Neural crest cell (in vitro differentiated cells): Measurements from ENCODE around the gene RARB. TPM values are rescaled to one million over a fixed set of nuclear protein-coding genes. Genes with fewer than 3 reads are reported as not detected.

Experiments
- DNase-seq: peaks from one replicate; pipeline ENCODE4 v3.0.0; 2021; ENCODE audit warnings: low read depth, mixed read lengths, low spot score
- H3K27ac Mint-ChIP-seq: one replicate; pipeline ENCODE4 v1.8.0; 2021; ENCODE audit warnings: mild to moderate bottlenecking, mixed read lengths; ENCODE audit not compliant: unreplicated experiment
- H3K27me3 Mint-ChIP-seq: 2 replicates; pipeline ENCODE4 v1.8.0; 2021; ENCODE audit warnings: low read depth, mild to moderate bottlenecking, mixed read lengths
- H3K36me3 Mint-ChIP-seq: 2 replicates; pipeline ENCODE4 v1.8.0; 2021; ENCODE audit warnings: low read depth, mild to moderate bottlenecking, mixed read lengths
- H3K4me1 Mint-ChIP-seq: 2 replicates; pipeline ENCODE4 v1.8.0; 2021; ENCODE audit warnings: mixed read lengths
- H3K4me3 Mint-ChIP-seq: one replicate; pipeline ENCODE4 v1.8.0; 2021; ENCODE audit warnings: mild to moderate bottlenecking, mixed read lengths
- H3K9me3 Mint-ChIP-seq: 2 replicates; pipeline ENCODE4 v1.8.0; 2021; ENCODE audit warnings: mixed read lengths
- total RNA-seq: library from RNA; stranded (reverse); gene quantifications from 2 replicates; pipeline ENCODE4 v1.2.1, GENCODE V29; 2021
- TF ChIP-seq, protein P1 (sequence below): fragments of 200-600 bp; sonication (generic); conservative IDR thresholded peaks from 2 replicates; pipeline ENCODE4 v1.5.0; 2021; ENCODE audit warnings: antibody characterized with exemption, mild to moderate bottlenecking

The RARB gene
- total RNA-seq, 1 donor from 2014 or later = 0.98 TPM

DNA sequence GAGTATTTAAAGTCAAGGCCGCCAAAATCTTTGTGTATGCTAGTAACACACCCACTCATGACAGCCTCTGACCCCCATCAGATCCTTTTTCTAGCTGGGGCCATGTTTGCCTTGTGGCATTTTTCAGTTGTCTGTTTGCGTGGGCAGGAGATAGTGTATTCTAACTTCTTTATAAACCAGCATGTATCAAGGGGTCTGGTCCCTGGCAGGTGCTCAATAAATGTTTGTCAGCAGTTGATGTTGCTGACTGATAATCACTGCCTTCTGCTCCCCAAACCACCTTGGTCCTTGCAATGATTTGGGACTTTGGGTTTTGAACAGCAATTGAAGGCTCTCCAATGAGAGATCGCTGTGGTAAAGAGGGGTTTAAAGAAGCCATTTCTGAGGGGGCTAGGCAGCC lies 19.2 kb downstream of the RARB start:
- H3K27me3 Mint-ChIP-seq = no peaks in the 10 kb centered on the region
- DNase-seq = no peak
- TF ChIP-seq, protein P1, sequence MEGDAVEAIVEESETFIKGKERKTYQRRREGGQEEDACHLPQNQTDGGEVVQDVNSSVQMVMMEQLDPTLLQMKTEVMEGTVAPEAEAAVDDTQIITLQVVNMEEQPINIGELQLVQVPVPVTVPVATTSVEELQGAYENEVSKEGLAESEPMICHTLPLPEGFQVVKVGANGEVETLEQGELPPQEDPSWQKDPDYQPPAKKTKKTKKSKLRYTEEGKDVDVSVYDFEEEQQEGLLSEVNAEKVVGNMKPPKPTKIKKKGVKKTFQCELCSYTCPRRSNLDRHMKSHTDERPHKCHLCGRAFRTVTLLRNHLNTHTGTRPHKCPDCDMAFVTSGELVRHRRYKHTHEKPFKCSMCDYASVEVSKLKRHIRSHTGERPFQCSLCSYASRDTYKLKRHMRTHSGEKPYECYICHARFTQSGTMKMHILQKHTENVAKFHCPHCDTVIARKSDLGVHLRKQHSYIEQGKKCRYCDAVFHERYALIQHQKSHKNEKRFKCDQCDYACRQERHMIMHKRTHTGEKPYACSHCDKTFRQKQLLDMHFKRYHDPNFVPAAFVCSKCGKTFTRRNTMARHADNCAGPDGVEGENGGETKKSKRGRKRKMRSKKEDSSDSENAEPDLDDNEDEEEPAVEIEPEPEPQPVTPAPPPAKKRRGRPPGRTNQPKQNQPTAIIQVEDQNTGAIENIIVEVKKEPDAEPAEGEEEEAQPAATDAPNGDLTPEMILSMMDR = no peak
- H3K9me3 Mint-ChIP-seq = no peaks in the 10 kb centered on the region
- no peak overlapping the region for H3K27ac Mint-ChIP-seq
- H3K4me3 Mint-ChIP-seq = no peak overlapping the region
- H3K4me1 Mint-ChIP-seq = peaks cover 10% of the 10 kb centered on the region
- H3K36me3 Mint-ChIP-seq = no peaks in the 10 kb centered on the region

DNA sequence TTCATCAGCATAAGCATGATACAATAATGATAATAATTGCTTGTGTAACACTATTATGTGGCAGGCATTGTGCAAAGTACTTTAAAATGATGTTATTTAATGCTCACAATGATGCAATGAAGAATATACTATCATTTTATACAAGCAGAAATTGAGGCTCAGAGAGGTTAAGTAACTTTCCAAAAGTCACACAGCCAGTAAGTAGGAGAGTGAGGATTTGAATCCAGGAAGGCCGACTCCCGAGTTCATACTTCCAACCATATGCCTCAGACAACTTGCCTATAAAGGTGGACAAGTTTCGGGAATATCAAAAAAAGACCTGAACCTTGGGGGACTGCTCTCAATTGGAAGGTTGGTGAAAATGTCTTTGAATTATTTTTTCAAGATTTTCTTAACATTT lies 19.9 kb downstream of the RARB start:
- DNase-seq = no peak
- no peak overlapping the region for H3K4me3 Mint-ChIP-seq
- H3K27ac Mint-ChIP-seq = no peak overlapping the region
- no peaks in the 10 kb centered on the region for H3K27me3 Mint-ChIP-seq
- TF ChIP-seq, protein P1 = no peak
- peaks cover 10% of the 10 kb centered on the region for H3K4me1 Mint-ChIP-seq
- no peaks in the 10 kb centered on the region for H3K9me3 Mint-ChIP-seq
- H3K36me3 Mint-ChIP-seq = no peaks in the 10 kb centered on the region

DNA sequence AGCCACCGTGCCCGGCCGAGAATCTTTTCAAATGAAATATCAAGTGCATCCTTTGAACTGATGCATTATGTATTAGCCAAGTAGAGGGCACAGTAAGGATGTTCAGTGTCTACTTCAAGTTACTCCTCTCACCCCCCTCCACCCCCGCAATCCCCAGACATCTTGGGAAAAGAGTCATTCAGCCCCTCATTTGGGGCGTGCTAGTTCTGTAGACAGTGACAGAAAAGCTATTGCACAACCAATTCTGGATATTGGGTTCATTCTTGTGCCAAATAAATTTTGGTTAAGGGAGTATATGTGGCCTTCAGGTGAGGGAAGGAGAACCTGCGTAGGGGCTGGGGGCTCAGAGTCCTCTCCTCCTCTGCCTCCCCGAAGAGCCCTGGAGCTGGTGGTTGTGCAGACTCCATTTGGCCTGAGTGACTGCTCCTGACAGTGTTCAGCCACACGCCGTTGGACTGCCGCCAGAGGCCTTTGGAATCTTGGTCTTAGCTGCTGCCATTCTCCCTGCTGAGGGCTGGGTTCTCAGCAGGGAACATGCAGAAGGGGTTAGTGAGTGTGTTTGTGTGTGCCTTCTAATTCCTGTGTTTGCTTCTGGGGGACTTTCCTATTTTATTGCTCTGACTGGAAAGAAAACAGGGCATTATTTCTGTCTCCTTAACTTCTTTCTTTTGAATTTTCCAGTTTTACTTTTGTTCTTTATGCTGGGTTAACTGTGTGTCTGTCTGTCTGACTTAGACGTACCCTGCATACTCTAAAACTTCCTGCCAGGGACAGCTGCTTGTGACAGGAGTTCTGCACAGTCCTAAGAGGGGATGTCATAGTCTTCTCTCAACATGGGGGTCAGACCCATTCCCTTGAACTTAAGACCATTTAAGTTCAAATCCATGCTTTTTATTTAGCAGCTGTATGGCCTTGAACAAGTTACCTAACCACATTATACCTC lies 21.0 kb downstream of the RARB start:
- Mint-ChIP-seq H3K27ac (no peak overlapping the region), H3K27me3 (no peaks in the 10 kb centered on the region), H3K9me3 (no peaks in the 10 kb centered on the region), H3K4me1 (peaks cover 18% of the 10 kb centered on the region), H3K36me3 (no peaks in the 10 kb centered on the region), H3K4me3 (no peak overlapping the region)
- TF ChIP-seq, protein P1 = no peak
- DNase-seq = no peak

DNA sequence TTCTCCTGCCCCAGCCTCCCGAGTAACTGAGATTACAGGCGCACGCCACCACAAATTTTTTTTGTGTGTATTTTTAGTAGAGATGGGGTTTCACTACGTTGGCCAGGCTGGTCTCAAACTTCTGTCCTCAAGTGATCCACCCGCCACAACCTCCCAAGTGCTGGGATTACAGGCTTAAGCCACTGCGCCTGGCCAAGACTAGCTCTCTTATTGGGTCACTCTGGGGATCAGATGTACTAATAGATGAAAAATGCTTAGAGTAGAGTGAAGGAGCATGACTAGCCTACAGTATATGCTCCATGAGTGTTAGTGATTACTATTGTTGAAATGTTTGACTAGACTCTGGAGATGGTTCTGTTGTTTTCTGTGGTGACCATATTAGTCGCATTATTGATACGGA lies 21.8 kb downstream of the RARB start:
- peak overlapping the region; percentile 31 for H3K27ac Mint-ChIP-seq
- no peak overlapping the region for H3K4me3 Mint-ChIP-seq
- no peaks in the 10 kb centered on the region for H3K27me3 Mint-ChIP-seq
- DNase-seq = no peak
- TF ChIP-seq, protein P1 = no peak
- H3K36me3 Mint-ChIP-seq = no peaks in the 10 kb centered on the region
- H3K9me3 Mint-ChIP-seq = no peaks in the 10 kb centered on the region
- peaks cover 26% of the 10 kb centered on the region for H3K4me1 Mint-ChIP-seq

DNA sequence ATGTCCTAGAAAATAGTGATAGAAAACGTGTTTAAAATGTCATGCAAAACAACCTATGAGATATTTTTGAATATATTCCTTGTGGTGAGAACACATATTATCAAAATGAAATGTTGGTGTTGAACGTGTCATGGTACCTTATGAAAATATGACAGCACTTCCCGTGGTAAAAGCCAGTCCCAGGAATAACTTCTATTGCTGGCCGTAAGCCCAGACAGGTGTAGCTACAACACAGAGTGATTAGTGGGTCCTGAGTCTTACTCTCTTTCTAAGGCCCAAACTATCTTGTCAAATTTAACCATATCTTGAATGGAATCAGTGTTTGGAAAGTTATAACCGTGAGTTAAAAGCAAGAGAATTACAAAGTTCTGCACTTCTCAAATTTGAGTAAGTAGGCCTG lies 24.1 kb downstream of the RARB start:
- Mint-ChIP-seq H3K4me1 (peaks cover 44% of the 10 kb centered on the region), H3K9me3 (no peaks in the 10 kb centered on the region), H3K27ac (no peak overlapping the region), H3K4me3 (no peak overlapping the region), H3K36me3 (no peaks in the 10 kb centered on the region), H3K27me3 (no peaks in the 10 kb centered on the region)
- TF ChIP-seq, protein P1 = no peak
- DNase-seq = no peak
